COLO829 (cell line): ENCODE data around the gene TNFRSF18.
"Not testable (repeated sequence)": the region's sequence is repeated elsewhere in the genome, so short reads cannot be mapped to it uniquely, and the experiment has no call there.

Experiments
- DNase-seq: peaks from one replicate; pipeline ENCODE4 v3.0.0; 2012; ENCODE audit warnings: low spot score

Gene TNFRSF18, protein sequence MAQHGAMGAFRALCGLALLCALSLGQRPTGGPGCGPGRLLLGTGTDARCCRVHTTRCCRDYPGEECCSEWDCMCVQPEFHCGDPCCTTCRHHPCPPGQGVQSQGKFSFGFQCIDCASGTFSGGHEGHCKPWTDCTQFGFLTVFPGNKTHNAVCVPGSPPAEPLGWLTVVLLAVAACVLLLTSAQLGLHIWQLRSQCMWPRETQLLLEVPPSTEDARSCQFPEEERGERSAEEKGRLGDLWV

DNA sequence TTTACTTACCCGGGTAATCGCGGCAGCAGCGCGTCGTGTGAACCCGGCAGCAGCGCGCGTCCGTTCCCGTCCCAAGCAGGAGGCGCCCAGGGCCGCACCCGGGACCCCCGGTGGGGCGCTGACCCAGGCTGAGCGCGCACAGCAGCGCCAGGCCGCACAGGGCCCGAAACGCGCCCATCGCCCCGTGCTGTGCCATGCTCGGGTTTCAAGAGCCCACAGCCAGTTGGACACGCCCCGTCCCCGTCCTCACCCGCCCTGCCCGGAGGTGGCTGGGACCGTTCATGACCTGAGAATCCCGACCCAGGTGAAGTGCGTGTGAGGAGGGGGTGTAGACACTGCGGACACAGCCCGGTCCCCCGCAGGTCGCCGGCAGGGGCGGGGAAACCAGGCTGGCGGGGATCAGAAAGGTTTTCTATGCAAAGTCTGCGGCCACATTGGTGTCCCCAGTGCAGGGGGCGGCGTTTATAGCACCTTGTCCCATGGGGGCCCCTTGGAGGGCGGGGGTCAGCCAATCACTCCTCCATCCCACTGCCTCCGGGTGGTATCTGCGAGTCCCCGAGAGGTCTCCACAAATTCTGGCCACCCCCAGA, at the start of gene TNFRSF18:
Gene TNFRSF18 (minus strand): TSS at position 217 of the 590 bp plus-strand sequence. CDS start 21 bp downstream, at position 196.
- no peak for DNase-seq

DNA sequence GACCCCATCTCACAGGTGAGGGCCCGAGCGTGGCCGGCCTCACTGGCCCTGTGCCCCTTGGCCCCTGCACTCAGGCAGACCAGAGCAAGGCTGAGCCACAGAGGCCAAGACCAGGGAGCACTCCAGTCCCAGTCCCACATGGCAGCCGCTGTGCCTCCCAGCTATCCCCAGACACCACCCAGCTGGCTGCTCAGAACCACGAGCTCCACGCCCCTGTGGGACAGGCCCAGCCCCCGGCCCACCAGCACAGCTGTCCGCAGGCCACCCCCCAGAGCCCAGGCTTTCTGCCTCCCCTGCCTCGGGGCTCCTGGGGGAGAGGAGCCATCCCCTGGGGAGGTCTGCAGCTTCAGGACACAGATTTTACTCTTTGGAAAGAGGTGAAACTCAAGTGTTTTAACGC, 49.2 kb upstream of the TNFRSF18 start:
- no peak for DNase-seq

DNA sequence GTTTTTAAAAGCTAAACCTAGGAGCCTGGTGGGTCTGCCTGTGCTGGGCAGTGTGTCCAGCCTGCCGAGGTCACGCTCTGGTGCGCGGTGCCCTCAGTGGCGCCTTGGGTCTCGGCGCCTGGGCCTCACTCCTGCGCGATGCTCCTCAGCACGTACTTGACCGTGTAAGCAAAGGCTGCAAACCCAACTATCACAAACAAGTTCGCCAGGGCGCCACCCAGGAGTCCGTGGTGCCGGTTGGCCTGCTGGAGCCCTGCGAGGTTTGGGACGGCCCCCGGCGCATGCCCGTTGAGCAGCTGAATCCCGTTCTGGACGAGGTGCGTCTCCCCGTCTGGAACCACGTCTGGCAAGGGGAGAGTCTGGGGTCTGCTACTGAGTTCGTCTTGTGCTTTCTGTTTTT, 48.7 kb upstream of the TNFRSF18 start:
- no peak for DNase-seq

DNA sequence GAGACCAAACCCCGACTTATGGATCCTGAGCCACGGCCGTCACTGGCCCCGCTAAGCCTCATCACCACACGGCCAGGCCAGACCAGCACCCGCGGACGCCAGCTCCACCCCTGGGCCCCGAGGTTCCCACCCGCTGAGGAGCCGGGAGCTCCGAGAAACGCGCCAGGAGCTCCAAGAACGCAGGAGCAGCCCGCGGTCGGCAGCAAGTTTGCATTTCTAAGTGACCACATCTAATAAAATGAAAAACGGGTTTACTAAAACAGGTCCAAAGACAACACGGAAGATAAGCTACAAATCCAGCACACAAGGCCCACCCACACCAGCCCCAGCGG, 48.2 kb upstream of the TNFRSF18 start:
- no peak for DNase-seq

DNA sequence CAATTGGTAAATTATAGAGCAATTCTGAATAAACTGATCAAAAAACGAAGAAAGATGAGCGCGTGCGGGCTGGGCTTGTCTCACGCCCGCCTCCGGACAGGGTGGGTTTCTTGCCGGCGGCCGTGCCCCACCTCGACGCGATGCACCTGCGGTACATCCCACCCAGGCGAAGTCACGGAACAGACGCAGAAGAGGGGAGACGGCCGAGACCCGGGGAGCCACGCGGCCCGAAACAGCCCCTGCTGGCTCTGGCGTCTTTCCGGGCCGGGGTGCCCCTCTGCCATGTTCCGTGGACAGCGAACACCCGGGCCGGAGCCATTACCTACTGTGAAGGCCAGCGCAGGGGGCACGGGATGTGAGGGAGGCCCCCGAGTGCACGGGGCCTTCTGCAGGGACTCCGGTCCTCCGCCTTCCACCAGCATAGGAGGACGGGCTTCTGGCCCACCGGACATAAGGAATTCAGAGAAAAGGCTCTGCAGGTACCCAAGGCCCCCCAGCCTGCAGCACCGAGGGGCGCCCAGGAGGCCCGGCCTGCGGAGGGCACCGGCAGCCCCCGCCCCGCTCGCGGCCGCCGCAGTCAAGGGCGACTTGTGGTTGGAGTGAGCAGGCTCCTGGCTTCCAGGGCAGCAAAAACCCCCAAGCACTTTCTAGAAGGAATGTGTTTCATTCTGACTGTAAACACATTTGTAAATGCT, 47.7 kb upstream of the TNFRSF18 start:
- no peak for DNase-seq

DNA sequence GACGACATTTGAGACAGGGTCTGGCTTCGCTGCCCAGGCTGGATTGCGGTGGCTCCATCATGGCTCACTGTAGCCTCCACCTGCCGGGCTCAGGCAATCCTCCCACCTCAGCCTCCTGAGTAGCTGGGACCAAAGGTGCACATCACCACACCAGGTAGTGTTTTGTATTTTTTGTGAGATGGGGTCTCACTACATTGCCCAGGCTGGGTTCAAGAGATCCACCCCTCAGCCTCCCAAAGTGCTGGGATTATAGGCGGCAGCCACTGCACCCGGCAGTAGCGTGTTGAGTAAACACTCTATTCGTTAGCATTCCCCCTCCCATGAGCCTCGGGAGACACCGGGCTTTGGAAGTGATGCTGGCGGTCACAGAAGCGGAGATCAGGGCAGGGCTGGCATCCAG, 46.9 kb upstream of the TNFRSF18 start:
- no peak for DNase-seq

DNA sequence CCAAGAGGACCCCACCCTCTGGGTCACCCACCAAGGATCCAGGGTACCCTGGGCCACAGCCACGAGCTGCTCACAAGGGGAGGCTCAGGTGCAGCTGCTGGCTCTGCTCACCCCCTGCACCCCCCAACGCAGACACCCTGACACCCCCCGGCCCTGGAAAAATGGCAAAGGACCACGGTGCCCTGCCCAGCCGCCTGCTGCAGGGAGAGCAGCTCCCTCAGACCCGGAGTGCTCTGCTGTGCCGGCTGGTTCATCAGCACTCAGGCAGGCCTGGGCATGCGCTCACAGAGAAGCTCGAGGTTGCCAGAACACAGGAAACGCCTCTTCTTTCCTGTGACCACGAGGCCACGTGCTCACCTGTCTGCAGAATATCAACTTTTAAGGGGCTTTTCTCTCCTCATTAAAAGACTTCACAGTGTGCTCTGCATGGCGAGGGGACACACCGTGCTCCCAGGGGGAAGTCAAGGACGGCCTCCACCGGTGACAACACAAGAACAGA, 44.4 kb upstream of the TNFRSF18 start:
- DNase-seq, result no peak

DNA sequence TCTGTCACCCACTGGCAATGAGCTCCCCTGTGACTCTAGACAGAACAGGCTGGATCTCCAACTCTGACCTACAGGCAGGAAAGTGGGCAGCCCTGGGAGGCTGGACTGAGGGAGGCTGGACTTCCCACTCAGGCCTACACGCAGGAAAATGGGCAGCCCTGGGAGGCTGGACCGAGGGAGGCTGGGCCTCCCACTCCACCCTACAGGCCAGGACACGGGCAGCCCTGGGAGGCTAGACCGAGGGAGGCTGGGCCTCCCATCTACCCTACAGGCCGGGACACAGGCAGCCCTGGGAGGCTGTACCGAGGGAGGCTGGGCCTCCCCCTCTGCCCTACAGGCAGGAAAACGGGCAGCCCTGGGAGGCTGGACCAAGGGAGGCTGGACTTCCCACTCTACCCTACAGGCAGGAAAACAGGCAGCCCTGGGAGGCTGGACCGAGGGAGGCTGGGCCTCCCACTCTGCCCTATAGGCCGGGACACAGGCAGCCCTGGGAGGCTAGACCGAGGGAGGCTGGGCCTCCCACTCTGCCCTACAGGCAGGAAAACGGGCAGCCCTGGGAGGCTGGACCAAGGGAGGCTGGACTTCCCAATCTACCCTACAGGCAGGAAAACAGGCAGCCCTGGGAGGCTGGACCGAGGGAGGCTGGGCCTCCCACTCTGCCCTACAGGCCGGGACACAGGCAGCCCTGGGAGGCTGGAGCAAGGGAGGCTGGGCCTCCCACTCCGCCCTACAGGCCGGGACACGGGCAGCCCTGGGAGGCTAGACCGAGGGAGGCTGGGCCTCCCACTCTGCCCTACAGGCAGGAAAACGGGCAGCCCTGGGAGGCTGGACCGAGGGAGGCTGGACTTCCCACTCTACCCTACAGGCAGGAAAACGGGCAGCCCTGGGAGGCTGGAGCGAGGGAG, 41.9 kb upstream of the TNFRSF18 start:
- DNase-seq, result not testable (repeated sequence)

DNA sequence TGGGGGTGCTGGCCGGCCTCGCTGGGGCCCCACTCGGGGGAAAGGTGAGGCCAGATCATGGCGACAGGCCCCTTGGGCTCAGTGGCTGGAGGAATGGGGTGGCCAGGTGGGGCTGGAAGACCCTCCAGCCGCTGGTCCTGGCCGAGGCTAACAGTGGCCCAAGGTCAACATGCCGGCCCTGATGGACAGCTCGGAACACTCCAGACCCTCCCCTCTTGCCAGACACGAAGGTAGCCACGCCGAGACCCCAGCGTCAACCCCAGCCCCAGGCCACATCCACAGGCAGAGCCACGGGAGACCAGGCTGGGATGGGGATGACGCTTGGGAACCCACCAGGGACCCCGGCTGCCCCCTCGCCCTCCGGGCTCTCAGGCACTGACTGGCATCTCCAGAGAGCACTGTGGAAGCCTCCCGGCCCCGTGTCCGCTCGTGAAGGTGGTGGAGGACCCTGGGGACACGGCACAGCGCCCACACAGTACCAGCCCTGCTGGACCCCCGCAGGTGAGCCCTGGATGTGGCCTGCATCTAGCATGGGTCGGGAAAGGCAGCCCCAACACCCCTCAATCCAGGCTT, 41.0 kb upstream of the TNFRSF18 start:
- no peak for DNase-seq

DNA sequence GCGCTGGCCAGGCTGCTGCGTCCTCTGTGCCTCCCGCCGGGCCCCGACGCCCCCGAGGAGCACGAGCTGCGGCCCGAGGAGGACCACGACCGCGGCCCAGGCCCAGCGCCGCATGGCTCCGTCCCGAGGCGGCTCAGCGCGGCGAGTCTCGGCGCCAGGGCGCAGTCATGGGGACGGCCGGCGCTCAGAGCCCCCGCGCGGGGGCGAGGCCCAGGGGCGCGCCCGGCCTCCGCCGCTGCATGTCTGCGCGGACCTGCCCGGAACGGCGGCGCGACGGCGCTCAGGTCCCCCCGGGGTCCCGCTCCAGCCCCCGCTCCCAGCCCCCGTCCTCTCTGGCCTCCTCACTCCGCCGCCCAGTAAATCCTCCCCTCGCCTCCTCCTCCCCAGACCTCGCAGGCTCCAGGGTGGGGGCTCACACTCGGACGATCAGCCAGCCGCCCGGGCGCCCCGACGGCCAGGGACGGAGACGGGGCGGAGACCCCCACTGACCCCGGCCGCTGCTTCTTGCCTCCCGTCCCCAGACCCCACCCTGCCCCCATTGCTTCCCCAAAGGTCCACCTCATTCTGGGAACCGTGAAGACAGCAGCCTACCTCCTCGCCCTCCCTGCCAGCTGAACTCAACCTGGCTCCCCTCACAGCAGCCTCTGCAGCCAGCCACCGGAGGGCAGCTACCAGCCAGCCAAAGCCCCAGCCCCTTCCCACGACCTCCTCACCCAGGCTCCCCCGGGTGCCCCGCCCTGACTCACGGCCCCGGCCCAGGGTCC, 40.4 kb upstream of the TNFRSF18 start, which contains the start of gene C1QTNF12:
Gene C1QTNF12 (minus strand): TSS at position 146 of the 764 bp plus-strand sequence. CDS start 32 bp downstream, at position 114.
- no peak for DNase-seq

DNA sequence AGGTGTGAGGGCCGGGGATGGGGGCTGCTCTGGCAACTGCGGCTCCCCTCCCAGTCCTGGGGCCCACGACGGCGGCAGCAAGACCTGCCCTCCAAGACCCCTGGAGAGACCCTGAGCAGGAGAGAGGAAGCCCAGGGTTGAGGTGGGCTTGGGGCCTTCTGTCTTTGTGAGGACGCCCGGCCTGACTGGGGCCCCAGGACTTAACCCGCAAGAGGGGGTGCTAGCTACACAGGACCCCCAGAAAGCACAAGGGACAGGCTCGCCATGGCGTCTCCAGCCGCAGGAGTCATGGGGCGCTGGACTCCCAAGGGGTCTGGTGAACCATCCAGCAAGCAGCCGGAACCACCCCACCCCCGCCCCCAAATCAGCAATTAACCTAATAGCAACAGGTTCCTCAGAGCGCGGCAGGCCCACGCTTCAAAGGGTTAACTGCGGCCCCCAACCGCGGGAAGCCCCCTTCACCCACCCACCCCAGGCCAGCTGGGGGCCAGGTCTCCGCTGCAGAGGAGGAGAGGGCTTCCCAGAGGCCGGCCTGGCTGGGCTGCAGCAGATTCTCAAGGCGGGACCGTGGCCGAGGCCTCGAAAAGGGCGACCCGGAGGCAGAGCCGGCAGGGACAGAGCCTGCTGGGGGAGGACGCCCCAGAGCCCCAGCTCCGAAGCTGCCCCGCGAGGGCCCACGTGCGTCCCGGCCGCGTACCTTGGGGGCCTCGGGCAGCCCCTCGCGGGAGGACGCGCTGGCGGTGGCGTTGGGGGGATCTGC, 39.6 kb upstream of the TNFRSF18 start:
- no peak for DNase-seq

DNA sequence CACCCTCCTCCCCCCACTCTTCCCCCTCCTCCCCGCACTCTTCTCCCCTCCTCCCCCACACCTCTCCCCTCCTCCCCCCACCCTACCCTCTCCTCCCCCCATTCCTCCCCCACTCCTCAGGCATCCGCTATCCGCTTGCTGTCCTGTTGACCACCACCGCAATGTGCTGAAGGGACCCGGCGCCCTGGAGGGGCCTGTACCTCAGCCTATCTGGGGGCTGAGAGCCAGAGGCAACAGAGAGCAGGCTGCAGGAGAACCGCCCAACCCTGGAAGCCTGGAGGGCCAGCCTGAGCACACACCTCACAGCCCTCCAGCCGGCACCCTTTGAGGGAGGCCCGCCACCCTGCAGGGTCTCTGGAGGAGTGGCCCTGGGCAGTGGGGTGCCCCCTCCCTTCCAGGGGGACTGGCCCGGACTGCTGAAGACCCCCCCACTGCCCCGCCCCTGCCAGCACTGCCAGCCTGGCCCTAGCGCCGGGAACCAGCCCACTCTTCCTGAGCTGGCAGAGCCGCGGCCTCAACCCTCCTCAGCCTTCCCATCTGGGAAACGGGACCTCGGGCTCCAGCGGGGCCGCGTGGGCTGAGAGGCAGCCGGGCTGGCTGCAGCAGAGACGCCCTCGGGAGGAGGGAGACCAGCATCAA, 38.9 kb upstream of the TNFRSF18 start:
- no peak for DNase-seq

DNA sequence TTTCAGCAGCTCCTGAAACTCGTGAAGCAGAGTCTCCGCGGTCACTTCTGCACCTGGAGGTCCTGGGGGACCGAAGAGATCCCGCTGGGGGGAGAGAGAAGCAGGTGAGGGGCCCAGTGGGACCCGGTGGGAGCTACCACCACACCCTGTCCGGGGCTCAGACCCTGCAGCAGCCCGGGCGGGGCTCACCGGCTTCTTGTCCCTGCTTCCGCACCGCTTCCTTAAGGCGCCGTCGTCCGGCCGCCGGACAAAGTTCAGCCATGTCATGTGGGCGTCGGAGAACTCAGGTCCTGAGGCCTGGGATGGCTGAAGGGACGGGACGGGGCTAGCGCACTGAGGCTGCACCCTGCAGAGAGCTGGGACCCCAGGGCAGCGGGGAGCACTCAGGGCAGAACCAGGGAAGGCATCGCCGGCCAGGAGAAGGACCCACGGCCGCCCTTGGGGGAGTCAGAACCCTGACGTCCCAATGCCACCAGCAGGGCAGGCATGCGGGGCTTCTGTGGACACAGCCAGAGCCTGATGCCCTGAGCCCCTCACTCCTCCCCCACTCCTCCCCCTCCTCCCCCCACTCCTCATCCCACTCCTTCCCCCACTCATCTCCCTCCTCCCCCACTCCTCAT, 37.9 kb upstream of the TNFRSF18 start:
- DNase-seq, result no peak

DNA sequence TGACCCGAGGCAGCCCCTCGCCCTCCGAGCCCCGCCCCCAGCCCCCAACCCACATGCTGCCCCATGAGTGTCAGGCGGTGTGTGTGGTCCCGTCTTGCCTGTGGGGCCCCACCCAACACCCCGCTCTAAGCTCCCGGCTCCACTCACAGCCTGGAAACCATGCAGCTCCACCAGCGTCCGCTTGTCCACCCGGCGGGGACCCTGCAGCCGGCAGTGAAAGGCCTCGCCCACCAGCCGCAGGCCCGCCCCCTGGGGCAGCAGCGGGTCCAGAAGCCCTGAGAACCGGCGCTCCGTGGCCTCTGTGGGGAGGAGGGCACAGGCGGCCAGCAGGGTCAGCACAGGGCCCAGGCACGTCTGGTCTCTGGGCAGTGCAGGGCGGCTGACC, 37.4 kb upstream of the TNFRSF18 start:
- no peak for DNase-seq

DNA sequence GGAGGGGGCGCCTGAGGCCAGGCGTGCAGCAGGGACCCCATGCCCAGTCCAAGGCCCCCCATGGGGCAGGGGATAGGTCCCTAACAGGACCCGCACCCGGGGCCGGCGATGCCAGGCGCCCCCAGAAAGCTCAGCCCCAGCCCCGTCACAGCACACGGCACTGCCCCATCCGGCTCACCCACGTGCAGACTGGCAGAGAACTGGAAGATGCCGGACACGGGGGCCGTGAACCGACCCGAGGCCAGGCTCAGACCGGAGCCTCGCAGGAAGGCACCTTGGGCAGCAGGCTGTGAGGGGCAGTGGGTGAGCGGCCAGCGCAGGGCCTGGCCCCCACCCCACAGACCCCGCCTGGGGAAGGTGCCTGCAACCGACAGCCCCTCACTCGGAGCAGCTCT, 36.9 kb upstream of the TNFRSF18 start:
- DNase-seq, result no peak

DNA sequence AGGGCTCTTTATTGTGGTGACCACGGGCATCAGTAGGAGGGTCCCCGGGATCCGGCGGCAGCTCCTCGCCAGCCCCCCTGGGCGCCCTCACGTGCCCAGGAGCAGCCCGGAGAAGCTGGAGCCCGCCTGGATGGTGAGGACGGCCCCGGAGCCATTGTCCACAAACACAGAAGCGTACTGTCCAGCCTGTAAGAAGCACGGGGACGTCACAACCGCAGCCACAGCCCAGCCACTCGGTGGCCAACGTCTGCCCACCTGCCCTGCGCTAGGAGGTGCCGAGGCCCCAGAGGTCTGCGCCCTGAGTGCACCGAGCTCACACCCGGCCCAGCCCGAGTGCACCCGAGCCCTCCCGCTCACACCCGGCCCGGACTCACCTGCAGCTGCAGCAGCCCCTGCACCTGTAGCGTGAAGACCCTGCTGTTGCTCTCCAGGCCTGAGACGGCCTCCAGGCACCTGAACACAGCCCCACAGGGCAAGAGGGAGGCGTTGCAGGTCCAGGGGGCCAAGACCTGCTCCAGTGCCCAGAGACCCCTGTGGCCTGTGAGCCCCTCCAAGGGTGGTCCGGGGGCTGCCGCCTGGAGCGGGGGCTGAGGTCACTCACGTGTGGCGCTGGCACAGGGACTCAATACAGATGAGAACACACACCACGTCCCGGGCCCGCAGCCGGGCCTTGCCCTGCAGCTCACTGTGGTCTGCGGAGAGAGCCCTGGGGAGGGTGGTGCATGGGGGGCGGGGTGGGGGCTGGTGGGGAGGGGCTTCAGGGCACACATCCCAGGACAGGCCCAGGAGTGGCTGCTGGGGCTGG, 36.3 kb upstream of the TNFRSF18 start:
- no peak for DNase-seq

DNA sequence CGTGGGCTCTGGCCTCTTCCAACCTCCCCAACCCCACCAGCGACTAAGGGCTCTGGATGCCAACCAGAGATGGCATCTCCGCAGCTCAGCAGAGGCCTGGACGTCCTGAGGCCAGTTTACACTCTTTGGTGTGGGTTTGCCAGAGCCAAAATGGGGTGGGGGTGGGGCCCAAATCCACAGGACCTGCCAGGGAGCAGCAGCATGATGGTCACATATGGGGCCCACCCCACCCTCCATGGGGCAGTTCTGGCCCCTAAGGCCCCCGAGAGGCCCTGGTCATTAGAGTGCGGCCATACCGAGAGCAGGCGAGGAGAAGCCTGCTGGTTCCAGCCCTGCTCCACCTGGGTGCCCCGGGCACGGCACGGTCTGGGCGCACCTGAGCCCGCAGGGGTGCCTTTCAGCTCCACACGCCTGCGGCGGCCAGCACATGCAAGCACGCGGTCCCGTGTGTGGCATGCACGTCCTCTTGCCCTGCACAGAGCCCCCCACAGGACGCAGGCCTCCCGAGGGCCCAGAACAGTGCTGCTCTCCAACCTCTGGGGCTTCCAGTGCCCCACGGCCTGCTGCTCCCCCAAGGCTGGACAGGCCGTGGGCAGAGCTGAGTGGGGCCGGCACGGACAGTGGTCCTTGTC, 35.3 kb upstream of the TNFRSF18 start:
- no peak for DNase-seq
